NCI-H2029 (cell line): ENCODE results near the gene KLHL3.

Source experiments
- DNase-seq: peaks from one replicate; lab custom pipeline; 2025; lab: John Stamatoyannopoulos, UW

Gene KLHL3

DNA sequence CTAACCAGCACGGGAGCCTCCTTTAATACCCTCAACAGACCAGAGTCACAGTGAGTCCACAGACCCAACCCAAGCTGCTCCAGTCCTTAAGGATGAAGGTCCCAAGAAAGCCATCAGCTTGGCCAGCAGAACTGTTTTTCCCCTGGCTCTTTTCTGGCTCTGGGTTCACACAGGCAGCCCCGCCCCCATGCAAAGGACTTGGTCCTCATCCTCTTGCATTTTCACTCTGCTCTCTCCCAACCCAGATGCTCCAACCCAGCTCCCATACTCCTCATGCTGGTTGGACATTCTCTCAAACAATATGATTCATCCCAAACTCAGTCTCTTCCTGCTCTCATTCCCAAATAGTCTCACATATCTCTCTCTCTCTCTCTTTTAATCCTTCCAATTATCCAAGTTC is 162.5 kb downstream of the KLHL3 start:
- no peak for DNase-seq

DNA sequence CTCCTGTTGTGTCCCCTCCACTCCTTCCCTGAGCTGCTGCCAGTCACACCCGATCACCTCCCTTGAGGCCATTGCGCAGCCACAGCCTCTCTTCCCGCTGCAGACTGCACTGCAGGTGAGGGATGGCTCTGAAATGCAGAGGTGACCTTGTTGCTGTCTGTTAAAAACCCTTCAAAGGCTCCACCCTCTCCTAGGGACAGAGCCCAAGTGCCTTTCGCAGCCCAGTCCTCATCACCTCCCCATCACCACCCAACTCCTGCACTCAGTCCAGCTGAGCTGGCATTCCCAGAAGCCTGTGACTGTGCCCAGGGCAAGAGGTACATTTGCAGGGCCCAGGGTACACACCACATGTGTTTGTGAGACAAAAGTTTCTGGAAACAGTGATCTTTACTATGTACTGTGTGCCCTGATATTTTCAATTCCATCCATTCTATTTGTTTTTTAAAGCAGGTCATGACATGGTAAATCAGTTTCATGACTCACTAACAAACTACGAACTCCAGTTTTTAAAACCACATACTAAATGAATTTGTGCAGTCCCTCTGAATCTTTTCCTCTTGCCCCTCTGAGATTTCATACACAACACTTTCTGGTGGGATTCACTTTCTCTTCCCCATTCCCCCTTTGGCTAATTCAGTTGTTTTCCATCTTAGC is 163.7 kb downstream of the KLHL3 start:
- DNase-seq = no peak

DNA sequence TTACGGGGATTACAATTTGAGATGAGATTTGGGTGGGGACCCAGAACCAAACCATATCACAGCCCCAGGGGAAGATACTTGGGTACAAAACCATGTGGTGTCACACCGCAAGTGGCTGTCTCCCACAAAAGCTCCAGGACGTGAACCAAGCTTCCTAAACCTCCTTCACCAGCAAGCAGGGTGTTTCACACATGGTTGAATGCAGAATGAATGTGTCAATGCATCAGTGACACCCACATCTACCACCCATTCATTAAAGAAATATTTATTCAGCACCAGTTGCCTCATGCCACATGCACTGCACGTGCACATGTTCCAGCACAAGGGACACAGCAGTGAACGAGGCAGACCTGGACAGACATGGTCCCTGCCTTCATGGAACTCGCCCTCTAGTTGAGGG is 165.8 kb downstream of the KLHL3 start:
- no peak for DNase-seq
